Stimulated activated CD4-positive, alpha-beta T cell treated with anti-CD3 and anti-CD28 coated beads, Interleukin-15, amount 100 ng/mL, for 24 hours (primary cell): Measurements from ENCODE around the gene ISL2.
A peak's percentile ranks its signal among the peaks of the same experiment; 100 is the strongest.
"Not testable (repeated sequence)": the region's sequence is repeated elsewhere in the genome, so short reads cannot be mapped to it uniquely, and the experiment has no call there.

ENCODE experiments used
- DNase-seq: peaks from one replicate; pipeline ENCODE4 v3.0.0-alpha.2; 2020

Gene ISL2

DNA sequence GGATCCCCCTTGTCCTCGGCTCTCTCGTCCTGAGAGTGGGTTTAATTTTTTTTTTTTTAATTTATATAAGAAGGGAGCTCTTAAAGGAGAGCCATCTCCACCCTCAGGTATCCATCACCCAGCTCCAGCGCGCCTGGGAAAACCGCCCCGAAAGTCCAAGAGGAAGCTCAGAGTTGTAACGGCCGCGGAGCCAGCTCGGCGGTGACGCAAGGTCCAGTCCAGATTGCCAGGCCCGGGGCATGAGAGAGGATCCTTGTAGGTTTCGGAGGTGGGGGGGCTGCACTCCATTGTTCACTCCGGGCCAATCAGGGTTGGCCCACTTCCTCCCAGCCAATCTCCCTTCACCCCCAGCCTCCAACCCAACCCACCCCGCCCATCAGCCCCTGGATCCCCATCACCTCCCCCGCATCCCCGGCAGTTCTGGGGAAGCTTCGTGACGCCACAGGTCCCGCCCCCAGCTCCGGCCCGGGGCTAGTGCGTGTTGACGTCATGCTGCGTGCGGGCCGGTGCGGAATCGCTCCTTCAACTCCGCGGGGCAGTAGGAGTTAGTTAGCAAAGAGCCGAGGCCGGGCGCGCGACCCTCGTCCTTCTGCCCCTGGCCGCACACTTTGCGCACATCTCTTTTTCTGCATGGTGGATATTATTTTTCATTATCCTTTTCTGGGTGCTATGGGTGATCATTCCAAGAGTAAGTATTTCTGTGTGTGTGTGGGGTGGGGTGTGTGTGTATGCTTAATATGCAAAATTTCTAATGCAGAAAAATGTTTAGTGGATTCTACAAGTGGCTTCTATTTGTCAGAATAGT is at the start of gene ISL2:
TSS of gene ISL2 (plus strand) at position 520 of the 805 bp plus-strand sequence. CDS start at position 631, 111 bp downstream.
- peak; percentile 89 for DNase-seq

DNA sequence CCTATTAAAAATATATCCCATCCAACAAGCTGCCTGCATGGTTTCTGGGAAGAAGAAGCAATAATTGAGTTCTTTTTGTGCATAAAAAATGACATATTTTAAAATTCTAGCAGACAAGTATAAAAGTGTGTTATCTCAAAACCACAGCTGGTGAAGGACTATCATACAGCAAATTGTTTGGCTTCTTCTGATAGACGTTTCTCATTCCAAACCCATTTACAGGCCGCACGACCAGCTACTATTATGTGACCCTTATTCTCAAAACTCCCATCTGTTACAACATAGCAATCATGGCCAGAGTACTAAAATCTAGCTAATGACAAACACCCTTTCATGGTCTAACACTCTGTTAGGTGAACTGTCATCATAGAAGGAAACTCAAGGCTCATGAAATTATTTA is 47.0 kb upstream of the ISL2 start:
- no peak for DNase-seq

DNA sequence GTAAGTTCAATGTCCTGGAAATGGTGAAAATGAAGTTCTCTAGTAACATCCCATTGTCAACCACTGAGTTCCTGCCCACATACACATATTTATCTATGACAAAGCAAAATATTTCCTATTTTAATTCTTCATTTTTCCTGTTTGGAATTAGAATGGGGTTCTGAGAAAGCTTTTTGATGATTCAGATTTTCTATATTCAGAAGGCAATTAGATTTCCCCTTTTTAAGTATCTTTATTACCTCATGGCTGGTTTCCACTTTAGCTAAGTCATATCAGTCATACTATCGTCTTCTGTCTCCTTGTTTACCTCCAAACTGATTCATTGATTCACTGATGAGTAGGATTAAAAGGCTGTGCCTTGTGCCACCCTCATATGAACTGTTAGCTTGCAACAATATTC is 43.2 kb upstream of the ISL2 start:
- no peak for DNase-seq

DNA sequence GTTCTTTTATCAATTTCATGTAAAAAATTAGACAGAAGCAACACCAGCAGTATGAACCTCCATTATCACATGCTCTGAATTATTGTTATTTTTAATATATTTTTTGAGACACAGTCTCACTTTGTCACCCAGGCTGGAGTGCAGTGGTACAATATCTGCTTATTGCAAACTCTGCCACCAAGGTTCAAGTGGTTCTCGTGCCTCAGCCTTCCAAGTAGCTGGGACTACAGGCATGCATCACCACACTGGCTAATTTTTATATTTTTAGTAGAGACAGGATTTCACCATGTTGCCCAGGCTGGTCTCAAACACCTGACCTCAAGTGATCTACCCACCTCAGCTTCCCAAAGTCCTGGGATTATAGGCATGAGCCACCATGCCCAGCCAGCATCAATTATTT is 42.1 kb upstream of the ISL2 start:
- DNase-seq: not testable (repeated sequence)

DNA sequence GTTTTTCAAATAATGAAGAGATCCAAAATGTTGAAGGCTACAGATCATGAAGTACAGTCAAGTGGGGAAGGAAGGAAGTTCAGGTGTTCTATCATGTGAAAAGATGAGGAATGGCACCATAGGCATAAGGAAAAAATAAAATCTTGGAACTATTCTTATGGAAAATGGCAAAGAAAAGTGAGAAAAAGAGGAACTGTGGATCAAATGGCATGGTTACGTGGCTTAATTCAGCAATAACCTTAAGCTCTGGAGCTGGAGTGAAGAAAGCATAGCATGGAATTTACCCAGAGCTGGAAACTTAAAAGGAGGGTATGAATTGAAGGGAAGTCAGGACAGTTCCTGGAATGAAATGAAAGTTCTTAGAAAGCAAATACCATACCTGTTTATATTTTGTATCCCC is 39.7 kb upstream of the ISL2 start:
- DNase-seq: no peak

DNA sequence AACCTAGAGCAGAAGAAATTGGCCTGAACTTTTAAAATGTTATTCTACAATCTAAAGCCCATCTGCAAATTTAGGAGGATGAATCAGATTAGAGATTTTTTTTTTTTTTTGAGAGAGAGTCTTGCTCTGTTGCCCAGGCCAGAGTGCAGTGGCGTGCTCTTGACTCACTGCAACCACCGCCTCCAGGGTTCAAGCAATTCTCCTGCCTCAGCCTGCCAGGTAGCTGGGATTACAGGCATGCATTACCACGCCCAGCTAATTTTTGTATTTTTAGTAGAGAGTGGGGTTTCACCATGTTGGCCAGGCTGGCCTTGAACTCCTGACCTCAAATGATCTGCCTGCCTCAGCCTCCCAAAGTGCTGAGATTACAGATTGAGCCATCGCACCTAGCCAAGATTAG is 38.6 kb upstream of the ISL2 start:
- DNase-seq: not testable (repeated sequence)

DNA sequence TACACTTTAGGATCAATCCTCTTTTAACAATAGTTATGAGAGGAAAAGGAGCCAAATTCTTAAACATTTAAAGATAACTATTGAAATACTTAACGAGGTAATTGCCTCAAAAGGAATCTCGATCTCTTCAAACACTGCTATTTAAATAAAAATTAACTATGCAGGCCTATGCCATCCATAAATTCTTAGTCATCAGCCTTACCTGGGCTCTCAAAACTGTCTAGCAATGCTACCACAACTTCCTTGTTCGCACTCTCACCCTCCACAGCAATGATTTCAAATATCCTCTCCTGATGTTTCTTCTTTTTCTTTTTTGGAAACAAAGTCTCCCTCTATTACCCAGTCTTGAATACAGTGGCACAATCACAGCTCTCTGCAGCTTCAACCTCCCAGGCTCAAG is 37.6 kb upstream of the ISL2 start:
- DNase-seq: no peak

DNA sequence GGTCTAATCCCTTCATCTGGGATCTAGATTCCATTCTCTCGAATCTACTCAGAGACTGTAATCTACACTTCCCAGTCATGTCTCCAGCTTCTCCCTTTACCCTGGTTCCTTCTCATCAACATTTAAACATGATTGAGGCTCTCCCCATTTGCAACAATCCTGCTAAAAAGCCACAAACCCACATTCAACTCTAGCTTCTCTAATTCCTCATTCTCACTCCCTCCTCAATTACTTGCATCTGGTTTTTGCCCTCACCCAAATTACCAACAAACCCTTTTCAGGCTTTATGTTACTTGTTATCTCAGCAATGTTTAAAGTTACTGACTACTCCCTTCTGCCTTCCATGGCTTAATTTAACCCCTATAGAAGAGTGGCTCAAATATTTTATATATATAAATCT is 36.8 kb upstream of the ISL2 start:
- DNase-seq: no peak

DNA sequence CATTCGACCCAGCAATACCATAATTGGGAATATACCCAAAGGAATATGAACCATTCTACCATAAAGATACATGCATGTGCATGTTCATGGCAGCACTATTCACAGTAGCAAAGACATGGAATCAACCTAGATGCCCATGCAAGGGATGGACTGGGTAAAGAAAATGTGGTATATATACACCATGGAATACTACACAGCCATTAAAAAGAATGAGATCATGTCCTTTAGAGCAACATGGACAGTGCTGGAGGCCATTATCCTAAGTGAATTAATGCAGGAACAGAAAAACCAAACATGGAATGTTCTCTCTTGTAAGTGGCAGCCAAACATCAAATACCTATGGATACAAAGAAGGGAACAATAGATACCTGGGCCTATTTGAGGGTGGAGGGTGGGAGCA is 32.7 kb upstream of the ISL2 start:
- DNase-seq: no peak

DNA sequence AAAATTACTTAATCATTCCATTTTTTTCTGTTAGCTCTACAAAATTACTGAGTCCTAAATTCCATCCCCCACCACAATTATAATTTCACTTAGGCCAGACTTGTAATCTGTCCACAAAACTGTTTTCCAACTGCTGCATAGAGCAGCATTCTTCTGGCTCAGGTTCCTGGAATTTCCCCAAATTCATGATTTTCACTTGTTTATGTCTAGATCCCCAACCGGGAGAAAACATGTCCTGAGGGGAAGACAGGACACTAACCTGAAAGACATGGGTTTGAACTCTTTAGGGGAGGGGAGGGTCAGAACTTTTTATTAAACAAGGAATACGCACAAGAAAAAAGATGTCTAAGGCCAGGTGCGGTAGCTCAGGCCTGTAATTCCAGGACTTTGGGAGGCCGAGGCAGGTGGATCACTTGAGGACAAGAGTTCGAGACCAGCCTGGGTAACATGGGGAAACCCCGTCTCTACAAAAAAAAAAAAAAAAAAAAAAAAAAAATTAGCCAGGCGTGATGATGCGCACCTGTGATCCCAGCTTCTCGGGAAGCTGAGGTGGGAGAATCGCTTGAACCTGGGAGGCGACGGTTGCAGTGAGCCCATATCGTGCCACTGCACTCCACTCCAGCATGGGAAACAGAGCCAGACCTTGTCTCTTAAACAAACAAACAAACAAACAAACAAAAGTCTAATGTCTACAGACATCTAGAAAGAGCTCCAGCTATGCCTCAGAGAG is 26.8 kb upstream of the ISL2 start:
- DNase-seq: no peak

DNA sequence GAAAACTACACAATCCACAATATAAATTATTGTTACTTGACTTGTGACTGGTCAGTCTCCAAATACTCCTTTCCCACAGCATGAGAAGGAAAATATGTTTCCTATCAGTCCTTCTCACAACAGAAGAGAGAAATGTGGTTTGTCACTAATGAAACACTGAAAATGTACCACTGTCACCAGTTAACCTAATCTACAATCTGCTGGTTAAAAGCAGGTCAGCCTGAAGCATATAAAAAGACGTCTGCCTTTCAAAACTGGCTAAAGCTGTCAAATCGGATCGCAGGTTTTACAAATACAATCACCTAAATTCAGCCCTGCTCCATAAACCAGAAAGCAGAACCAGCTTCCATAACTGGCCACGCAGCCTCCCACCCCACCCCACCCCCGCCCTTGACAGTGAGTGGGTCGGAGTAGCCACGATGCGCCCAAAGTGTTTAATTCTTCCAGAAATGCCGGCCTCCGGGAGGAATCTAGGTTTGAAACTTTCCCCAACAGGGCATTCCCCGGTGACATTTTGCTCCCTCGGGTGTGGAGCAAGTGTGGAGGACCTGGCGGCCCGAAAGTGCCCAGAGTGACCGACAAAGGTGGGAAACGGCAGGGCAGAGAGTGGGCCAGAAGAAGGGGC is 26.0 kb upstream of the ISL2 start:
- no peak for DNase-seq

DNA sequence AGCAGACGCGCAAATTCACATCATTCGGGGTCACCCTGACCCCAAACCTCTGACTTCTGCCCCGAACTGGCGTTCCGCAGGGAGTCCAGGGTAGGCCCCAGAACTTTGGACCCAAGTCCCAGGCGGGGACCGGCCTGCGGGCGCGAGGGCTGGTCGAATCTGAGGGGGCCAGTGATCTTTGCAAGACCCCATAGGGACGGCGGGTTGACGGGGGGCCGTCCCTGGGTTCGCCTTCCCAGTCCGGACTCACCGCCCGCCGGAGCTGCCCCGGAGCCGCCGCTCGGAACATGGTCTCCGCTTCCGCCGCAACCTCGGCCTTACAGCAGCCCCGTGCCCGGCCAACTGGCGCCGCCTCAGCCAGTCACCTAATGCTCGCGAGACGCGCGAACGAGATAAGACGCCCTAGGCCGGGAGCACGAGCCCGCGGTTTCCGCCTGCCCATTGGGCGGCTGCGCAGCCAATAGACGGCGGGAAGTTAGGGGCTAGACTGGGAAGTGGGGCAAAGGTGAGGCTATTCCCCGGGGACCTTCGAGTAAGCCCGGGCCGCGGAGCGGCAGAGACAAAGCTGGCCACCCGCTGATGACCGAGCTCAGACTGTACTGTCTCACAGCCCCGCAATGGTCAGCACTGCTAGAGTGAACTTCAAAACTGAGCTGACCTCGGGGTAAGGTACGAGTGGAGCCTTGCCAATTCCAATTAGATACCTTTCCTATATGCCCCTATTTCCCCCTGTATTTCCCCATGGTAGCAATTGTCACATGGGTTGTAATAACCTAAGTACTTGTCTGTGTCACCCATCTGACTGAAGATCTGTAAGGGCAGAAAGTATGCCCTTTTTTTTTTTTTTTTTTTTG is 25.2 kb upstream of the ISL2 start, which contains the start of gene ETFA:
TSS of gene ETFA (minus strand) at position 370 of the 854 bp plus-strand sequence. CDS start at position 289, 81 bp downstream.
- DNase-seq: peak; percentile 98

DNA sequence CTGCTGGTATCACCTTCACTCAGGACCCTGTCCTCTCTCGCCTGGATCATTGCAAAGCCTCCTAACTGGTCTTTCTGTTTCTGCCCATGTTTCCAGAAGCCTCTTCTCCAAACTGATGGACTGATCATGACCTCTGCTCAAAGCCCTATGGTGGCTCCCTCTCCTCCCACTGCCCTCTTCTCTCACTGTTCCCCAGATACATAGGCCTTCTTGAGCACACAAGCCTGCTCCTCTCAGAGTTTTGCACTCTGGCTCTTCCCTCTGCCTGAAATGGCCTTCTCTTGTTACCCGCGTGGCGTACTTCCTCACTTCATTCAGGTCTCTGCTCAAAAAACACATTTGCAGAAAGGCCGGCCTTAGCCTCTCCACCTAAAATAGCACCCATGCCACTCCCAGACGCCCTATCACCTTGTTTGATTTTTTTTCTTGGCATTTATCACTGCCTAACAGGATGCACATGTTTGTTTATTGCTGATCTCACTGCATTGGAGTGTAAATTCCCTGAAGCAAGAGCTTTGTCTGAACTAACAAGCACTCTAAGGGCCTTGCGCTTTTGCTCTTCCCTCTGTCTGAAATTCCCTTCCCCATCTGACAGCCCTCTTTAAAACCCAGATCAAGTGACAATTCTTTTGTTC is 23.9 kb upstream of the ISL2 start:
- no peak for DNase-seq

DNA sequence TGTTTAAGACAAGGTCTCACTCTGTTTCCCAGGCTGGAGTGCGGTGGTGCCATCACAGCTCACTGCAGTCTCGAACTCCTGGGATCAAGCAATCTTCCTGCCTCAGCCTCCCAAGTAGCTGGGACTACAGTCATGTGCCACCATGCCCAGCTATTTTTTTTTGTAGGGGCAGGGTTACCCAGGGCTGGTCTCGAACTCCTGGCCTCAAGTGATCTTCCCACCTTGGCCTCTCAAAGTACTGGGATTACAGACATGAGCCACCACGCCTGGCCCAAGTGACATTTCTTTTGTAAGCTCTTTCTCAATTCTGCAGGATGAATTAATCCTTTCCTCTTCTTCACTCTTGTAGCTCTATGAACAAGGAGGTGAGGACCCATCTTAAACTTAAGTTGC is 23.4 kb upstream of the ISL2 start:
- not testable (repeated sequence) for DNase-seq

DNA sequence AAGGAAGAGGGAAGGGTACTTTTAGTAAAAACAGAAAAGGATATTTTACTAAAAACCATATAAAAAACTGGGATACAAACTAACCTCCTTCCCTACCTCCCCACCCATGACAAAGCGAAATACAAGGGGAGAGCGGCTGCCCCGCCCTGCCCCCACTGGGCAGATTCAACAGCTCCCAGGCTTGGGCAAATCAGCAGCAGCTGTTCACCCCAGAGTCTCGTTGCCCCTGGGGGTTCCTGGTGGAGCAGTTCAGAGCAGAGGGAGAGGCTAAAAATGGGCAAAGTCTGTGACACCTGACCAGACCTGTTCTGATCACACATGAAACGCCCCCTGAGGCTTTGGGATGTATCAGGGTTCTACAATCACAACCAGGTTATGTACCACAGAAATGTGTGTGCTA is 22.8 kb upstream of the ISL2 start:
- no peak for DNase-seq

DNA sequence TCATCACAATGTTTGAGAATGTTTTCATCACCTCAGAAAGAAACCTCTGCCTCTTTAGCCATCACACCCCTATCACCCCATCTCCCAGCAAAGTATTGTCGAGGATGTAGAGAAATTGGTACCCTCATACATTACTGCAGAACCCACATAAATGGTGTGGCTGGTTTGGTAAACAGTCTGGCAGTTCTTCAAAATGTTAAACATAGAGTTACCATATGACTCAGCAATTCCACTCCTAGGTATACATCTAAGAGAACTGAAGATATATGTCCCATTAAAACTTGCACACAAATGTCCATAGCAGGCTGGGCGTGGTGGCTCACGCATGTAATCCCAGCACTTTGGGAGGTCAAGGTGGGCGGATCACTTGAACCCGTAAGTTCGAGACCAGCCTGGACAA is 16.6 kb upstream of the ISL2 start:
- no peak for DNase-seq

DNA sequence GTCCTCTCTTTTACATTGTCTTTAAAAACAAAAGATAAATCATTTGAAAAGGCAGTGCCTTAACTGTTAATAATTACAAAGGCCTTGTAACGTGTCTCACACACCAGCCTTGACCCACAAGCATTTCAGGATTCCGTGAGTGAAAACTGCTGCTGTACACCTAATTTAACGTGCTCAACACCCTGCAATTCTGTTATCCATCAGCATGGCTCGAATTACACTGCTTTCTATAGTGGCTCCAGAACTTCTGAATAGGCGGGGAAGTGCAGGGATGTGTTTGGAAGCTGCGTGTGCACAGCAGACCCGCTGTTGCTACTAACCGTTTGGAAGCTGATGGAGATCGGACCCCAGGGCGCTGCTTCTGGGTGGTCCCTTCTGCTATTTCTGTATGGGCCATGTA is 15.4 kb upstream of the ISL2 start:
- DNase-seq: no peak

DNA sequence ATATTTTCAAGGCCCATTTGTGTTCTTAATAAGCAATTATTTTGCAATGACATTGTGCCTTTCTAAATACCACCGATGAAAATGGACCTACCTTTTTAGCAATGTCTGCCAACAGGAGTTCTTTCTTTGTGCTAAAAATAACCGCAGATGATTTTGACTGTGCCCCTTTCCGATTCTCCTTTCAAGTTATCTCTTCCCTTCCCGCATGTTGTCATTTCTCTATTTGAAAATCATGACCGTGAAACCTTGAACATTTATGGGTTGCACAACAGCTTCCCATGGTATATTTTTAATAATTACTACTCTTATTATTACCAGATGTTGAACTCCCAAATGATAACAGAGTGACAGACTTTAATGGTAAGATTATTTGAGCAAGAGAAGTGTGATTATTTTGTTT is 15.0 kb upstream of the ISL2 start:
- DNase-seq: no peak

DNA sequence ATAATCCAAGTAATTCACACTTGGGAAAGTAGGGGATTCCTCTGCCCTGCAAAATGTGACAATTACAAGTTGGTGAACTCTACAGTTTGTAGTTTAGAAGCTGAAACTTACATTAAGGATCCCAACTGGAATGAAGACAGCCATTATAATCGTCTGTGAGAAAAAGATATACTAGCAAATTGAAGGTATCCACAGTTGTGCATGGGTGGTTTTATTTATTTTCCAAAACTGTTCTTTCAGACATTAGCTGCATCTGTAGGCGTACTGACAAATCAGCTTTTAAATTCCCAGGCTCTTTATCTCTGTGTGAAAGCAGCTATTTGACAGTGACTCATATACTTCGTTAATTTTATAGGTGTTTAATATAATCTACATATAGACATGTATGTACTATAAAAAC is 12.5 kb upstream of the ISL2 start:
- no peak for DNase-seq

DNA sequence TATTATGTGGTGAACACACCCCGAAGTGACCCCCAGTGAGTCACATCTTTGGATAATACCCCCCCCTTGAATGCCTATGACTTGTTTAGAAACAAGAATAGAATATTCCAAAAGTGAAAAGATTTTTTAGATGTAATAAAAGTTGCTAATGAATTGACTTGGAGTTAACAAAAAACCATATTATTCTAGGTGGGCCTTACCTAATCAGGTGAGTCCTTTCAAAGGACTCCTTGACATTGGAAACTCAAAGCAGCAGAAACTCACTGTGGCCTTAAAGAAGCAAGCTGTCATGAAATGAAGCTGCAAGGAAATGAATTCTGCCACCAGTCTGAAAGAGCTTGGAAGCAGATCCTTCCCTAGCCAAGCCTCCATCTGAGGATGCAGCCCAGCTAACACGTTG is 10.9 kb upstream of the ISL2 start:
- DNase-seq: no peak

DNA sequence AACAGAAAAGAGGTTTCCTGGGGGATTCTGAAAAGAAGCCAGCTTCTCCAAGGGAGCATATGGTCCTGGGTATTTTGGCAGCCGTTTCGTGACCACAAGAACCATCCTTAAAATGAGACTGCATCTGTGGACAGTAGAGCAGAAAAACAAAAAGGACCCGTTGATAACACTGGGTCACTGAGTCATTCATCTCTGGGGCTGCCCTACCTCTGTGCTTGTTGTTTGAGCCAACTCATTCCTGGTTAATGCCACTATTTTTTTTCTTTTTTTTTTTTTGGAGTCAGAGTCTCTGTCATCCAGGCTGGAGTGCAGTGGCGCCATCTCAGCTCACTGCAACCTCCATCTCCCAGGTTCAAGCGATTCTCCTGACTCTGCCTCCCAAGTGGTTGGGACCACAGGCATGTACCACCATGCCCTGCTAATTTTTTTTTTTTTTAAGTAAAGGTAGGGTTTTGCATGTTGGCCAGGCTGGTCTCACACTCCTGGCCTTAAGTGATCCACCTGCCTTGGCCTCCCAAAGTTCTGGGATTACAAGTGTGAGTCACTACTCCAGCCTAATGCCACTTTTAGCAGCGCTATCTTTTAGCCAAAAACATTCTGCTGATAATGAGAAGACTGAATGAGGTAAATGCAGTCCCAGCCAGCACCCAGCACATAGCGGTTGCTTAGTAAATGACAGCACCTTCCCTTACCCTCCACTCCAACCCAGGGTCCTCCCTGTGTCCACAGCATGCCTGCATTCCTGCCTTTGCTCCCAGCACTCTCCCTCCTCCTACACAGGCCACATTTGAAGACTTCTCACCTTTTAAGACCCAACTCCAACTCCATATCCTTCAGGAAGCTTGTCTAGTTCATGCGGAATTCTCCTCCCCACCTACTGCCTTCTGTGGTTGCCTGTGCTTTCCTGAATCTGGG is 9.1 kb upstream of the ISL2 start:
- no peak for DNase-seq
